Activated CD8-positive, alpha-beta memory T cell treated with anti-CD3 and anti-CD28 coated beads, Interleukin-2, amount 50 U/mL, for 1 hour (primary cell): ENCODE measurements around the gene IL13.

Source experiments
- DNase-seq: peaks from one replicate; pipeline ENCODE4 v3.0.0-alpha.2; 2020; ENCODE audit errors: extremely low read depth

IL13 gene

GRCh38 chr5:132655821-132656773, 1.9 kb upstream of the IL13 start:
- no peak for DNase-seq

- no peak for DNase-seq
These were observed 1.1 kb upstream of the IL13 start for GRCh38 chr5:132656774-132657355.

GRCh38 chr5:132658381-132659302, 669 bp downstream of the IL13 start:
- no peak for DNase-seq

GRCh38 chr5:132659598-132660493, 1.9 kb downstream of the IL13 start:
- no peak for DNase-seq

- no peak for DNase-seq
These were observed 3.4 kb downstream of the IL13 start for GRCh38 chr5:132661231-132662003.

- no peak for DNase-seq
These were observed 4.0 kb downstream of the IL13 start for GRCh38 chr5:132662004-132662401.

GRCh38 chr5:132662925-132663770, 5.2 kb downstream of the IL13 start:
- DNase-seq = no peak

- DNase-seq = no peak
These were observed 6.1 kb downstream of the IL13 start for GRCh38 chr5:132663771-132664695.

- no peak for DNase-seq
These were observed 6.8 kb downstream of the IL13 start for GRCh38 chr5:132664696-132665209.

GRCh38 chr5:132665574-132666080, 7.7 kb downstream of the IL13 start:
- DNase-seq = no peak

GRCh38 chr5:132666310-132667123, 8.5 kb downstream of the IL13 start:
- DNase-seq = no peak

- DNase-seq = no peak
These were observed 9.3 kb downstream of the IL13 start for GRCh38 chr5:132667309-132667708.

- no peak for DNase-seq
These were observed 10.1 kb downstream of the IL13 start for GRCh38 chr5:132667761-132668705.

GRCh38 chr5:132668706-132669454, 10.9 kb downstream of the IL13 start:
- DNase-seq = no peak

- DNase-seq = no peak
These were observed 11.5 kb downstream of the IL13 start for GRCh38 chr5:132669455-132669820.
